Smooth muscle cell of the pulmonary artery (primary cell): Measurements from ENCODE around the gene BRCC3. TPM values are rescaled to one million over a fixed set of nuclear protein-coding genes. Genes with fewer than 3 reads are reported as not detected.

ENCODE experiments used
- total RNA-seq: library from RNA; depleted of rRNA; stranded (reverse); fragments of >200 nt; gene quantifications from 2 replicates; pipeline ENCODE4 v1.2.3, GENCODE V29; 2014

The BRCC3 gene
- 14.3 and 16.1 TPM in 2 replicates for total RNA-seq

DNA sequence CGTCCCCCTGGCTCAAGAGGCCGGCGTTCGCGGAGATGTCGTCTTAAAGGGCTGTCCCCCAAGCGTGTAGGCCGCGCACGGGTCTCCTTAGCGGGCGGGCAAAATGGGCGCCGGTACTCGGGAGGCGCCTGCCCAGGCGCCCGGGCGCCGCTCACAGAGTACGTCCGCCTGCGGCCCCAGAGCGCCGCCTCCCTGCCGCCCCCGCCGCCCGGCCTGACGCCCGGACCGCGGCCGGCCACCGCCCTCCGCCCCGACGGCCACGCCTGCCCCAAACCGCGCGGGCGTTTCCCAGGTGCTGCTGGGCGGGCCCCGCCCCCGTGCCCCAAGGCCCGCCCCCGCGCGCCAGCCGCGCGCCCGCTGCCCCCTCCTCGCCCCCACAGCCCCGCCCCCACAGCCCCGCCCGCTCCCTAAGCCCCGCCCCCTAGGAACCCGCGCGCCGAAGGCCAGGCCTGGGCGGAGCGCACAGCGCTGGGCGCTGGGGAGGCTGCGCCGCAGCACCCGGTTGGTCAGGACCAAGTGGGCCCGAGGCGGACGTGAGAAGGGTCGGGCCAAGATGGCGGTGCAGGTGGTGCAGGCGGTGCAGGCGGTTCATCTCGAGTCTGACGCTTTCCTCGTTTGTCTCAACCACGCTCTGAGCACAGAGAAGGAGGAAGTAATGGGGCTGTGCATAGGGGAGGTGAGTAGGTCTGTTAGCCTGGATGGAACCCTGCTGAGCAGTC is at the start of gene BRCC3, which contains the start of the genes CMC4 and MTCP1:
BRCC3 (plus strand) TSS at position 534 of the 719 bp plus-strand sequence; CDS start at position 554, 20 bp downstream.
CMC4 (minus strand) TSS at position 162 of the 719 bp plus-strand sequence. CDS start 7,113 bp downstream, outside the sequence.
MTCP1 (minus strand) TSS at position 162 of the 719 bp plus-strand sequence. CDS start 5,126 bp downstream, outside the sequence.

DNA sequence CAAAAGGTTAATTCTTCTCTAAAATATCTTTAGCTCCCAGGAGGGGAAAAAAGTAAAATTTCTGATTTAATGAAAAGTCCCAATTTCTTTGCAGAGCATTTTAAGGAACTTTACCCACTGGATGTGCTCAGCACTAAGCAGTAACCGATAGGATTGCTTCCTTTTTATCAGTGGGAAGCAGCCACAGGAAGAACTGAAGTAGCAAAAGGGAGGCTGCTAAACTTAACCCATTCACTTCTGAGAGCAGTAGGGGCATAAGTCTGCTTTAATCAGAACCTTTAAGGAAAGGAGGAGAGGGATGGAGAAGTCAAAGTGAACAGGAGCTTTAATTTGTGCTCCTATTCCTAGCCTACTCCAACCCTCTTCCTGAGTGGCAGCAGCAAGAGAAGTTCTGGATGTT is 48.7 kb upstream of the BRCC3 start, which contains the start of gene F8:
F8 (minus strand) TSS at position 139 of the 400 bp plus-strand sequence. CDS start 171 bp downstream, outside the sequence.

DNA sequence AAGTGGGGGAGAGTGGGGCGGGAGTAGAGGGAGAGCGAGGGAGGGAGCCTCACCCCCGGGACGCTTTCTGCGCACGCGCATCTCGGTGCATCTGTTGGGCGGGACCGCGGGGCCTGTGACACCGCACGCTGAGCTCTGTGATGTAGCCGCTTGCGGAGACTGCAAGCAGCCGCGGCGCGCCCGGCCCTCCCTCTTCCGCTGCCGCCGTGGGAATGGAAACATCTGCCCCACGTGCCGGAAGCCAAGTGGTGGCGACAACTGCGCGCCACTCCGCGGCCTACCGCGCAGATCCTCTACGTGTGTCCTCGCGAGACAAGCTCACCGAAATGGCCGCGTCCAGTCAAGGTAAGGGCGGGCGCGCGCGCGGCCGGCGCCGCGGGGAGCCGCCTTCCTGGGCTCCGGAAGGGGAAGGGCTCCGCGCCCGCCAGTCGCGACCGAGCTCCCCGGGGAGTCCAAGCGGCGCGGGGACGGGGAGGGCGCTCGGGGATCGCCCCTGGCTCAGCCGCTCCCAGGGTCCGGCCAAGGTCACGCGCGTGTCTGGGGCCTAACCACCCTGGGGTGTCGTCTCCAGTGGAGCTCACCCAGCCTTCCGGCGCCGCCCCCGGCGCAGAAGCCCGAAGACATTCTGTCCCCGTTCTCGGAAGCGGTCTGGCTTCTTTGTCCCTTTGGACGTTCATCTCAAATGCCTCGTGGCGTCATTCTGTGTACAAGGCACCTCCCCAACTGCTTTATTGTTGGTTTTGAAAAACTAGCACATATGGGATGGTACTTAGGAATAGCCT is 44.4 kb upstream of the BRCC3 start, which contains the start of gene FUNDC2:
FUNDC2 (plus strand) TSS at position 118 of the 782 bp plus-strand sequence; CDS start at position 213, 95 bp downstream.

Other genes starting within 250 kb of the BRCC3 start
- not detected in 2 replicates for gene SMIM9, start 236.8 kb upstream of the BRCC3 start, total RNA-seq
- gene F8A1, start 185.2 kb upstream of the BRCC3 start, total RNA-seq: 4.8 and 6.7 TPM in 2 replicates
- gene F8, start 48.8 kb upstream of the BRCC3 start, total RNA-seq: 4.0 and 4.8 TPM in 2 replicates
- gene FUNDC2, start 44.7 kb upstream of the BRCC3 start, total RNA-seq: 46.1 and 59.2 TPM in 2 replicates
- 11.4 and 14.3 TPM in 2 replicates for gene CMC4, start 372 bp upstream of the BRCC3 start, total RNA-seq
- 6.8 and 9.6 TPM in 2 replicates for gene MTCP1, start 372 bp upstream of the BRCC3 start, total RNA-seq
- gene VBP1, start 145.0 kb downstream of the BRCC3 start, total RNA-seq: 42.6 and 55.6 TPM in 2 replicates
- 0.72 and 1.9 TPM in 2 replicates for gene RAB39B, start 193.0 kb downstream of the BRCC3 start, total RNA-seq